ENCODE measurements around the gene PLK1.

PLK1 gene

DNA sequence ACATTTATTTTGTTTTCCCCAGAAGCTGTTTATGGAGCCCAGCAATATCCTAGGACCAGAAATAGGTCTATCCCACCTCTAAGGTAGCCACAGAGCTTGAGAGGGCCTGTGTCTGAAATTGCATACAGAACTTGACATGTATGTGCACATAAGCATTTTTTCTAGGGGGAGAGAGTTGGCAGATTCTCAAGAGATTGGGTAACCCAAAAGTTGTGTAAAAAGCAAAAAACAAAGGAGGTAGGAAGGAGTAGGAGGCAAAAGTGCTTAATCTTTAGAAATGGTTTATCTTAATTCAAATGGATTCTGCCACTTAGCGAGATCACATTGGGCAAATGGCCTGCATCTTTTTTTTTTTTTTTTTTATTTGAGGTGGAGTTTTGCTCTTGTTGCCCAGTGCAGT, 3.5 kb downstream of the PLK1 start:
- DNase-seq = no peak

DNA sequence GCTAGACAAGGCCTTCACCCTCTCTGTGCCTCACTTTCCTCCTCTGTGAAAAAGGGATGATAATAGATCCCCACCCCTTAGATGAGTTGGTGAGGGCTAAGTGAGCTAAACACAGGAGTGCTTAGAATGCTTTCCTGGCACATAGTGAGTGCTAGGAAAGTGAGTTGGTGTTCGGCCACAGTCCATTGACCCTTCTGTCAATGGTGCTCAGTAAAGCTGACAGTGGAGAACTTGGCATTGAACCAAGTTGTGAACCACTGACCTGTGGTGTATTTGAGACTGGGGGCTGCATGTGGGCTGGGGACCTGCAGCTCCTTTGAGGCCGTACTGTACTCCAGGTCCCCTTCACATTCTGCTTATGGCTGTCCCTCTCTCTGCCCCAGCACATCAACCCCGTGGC, 4.8 kb downstream of the PLK1 start:
- no peak for DNase-seq

- no peak for DNase-seq
These were observed 8.5 kb downstream of the PLK1 start for GRCh38 chr16:23687034-23687808.

GRCh38 chr16:23689442-23690187, 10.9 kb downstream of the PLK1 start:
- DNase-seq = no peak

DNA sequence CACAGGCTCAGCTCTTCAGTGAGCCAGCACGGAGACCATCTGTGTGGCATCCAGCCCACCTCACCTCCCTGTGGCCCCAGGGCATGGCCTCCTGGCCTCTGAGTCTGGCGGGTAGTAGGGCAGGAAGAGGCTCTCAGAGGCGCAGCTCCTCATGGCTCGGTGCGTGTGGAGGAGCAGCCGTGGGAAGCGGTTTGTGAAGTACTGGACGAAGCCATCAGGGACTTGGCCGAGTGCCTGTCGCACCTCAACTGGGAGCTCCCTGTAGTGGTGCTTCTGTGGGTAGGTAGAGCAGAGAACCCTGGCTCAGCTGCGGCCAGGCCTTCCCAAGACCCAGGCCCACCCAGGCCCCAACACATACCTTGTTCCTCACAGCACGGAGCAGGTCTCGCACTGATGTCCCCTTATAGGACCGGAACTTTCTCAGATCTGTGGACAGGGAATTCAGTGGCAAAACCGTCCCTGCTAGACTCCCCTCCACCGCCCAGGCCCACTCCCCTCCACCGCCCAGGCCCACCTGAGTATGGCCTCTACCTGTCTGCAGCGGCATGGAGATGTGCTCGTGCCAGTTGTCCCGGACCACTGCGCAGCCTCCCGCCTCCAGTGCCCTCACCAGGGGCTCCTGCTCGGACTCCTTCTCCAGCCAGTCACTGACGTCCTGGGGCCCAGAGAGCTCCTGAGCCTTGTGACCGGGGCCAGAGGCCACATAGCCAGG, 12.2 kb downstream of the PLK1 start:
- no peak for DNase-seq

GRCh38 chr16:23691483-23692189, 12.9 kb downstream of the PLK1 start:
- no peak for DNase-seq

DNA sequence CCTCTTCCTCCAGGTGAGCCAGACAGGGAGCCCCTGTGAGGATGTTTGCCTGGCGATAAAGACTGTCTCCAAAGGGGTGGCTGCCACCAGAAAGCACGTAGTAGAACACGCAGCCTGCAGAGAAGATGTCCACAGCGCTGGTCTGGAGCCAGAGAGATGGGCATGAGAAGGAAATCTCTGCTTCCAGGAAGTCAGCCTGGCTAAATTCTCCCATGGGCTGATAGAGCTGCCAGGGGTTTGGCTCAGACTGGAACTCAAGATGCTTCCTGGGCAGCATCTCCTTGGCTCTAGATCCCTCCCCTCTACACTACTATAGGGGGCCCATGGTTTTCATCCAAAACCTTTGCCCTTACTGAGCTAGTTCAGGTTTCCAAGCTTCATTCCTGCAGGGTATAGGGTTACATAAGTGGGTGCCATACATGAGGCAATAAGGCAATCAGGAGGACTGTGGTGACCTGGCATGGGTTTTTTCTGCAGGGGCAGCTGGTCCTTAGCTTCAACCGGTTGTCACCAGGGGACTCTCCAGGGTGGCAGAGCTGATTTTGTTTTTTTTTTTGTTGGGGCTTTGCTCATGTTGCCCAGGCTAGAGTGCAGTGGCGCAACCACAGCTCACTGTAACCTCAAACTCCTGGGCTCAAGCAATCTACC, 13.6 kb downstream of the PLK1 start:
- DNase-seq = no peak

- DNase-seq = no peak
These were observed 15.6 kb downstream of the PLK1 start for GRCh38 chr16:23694265-23694643.

GRCh38 chr16:23694644-23695373, 16.1 kb downstream of the PLK1 start:
- DNase-seq = no peak

DNA sequence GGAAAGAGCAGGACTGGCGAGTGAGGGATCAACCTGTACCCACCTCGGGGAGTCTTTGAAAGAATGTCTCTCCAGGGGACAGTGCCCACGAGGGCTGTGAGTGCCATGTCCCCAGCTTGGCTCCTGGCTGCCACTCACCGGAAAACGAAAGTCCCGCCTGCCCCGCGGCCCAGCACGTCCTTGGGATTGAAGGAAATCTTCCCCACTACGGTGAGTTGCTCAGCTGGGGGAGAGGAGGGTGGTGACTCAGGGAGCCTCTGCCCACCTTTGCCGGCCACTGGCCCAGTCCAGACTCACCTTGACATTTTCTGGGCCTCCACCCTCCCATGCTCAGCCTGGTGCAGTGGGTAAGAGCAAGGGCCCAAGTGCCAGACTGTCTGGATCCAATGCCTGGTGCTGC, 17.1 kb downstream of the PLK1 start:
- no peak for DNase-seq

GRCh38 chr16:23699100-23699499, 20.4 kb downstream of the PLK1 start:
- DNase-seq = no peak

DNA sequence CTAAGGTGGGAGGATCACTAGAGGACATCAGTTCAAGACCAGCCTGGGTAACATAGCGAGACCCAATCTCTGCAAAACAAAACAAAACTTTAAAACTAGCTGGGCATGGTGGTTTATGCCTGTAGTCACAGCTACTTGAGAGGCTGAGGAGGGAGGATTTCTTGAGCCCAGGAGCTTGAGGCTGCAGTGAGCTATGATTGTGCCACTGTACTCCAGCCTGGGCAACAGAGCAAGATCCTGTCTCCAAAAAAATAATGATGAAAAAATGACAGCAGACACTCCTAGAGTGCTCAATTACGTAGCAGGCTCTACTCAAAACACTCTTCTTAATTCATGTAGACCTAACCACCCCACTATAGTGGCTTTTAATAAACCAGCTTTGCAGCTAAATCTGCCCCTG, 21.4 kb downstream of the PLK1 start:
- DNase-seq = no peak

- DNase-seq = peak; percentile 9
These were observed 21.8 kb downstream of the PLK1 start for GRCh38 chr16:23700509-23700908.

- no peak for DNase-seq
These were observed 22.4 kb downstream of the PLK1 start for GRCh38 chr16:23701045-23701444.

DNA sequence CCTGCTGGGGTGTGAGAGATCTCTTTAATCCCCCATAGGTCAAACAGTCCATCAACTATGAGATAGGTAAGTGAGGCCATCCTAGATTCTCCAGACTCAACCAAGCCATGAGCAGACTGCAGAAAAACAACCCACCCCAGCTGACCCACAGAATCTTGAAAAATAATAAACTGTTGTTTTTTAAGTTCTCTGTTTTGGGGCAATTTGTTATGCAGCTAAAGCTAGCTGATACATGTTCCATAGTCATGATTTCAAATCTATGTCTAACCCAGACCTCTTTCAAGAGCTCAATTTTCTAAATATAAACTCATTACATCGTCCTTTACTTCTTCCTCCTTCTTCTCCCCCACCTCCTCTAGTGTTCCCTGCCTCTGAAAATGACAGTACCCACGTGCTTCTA, 24.3 kb downstream of the PLK1 start:
- DNase-seq = no peak

- no peak for DNase-seq
These were observed 26.3 kb downstream of the PLK1 start for GRCh38 chr16:23704772-23705516.

GRCh38 chr16:23705517-23705902, 26.8 kb downstream of the PLK1 start:
- DNase-seq = no peak

DNA sequence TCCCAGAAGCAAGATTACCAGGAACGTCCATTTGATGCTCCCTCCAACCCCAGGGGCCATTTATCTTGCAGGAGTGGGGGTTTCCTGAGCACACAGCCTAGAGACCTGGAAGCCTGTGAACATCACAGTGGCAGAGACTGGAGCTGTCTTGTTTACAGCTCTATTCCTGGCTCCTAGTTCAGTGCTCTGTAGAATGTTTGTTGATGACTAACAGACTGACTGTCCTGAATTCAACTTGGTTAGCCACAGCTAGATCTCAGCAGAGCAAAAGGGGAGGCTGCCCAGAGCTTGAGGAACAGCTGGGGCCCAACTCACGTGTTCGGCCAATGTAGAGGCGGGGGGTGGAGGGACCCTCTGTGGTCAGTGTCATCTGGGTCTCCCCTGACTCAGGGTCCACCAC, 27.8 kb downstream of the PLK1 start:
- no peak for DNase-seq

GRCh38 chr16:23709536-23709935, 30.8 kb downstream of the PLK1 start:
- no peak for DNase-seq

DNA sequence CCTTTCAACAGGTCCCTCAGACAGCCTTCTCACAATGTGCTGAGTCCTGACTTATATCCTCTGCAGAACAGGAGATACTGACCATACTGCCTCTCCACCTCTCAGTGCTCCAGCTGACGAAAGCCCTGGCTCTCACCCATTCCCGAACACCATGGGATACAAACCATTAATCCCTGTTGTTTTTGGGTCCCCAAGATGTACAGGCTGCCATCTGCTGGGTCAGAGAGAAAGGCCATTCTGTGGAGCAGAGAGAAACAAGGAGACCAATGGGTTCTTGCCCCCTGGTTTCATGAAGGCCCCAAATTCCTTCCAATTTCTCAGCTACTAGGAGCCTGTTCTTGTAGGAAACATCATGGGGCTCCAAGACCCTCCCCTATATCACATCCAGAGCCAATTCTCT, 31.3 kb downstream of the PLK1 start:
- no peak for DNase-seq

DNA sequence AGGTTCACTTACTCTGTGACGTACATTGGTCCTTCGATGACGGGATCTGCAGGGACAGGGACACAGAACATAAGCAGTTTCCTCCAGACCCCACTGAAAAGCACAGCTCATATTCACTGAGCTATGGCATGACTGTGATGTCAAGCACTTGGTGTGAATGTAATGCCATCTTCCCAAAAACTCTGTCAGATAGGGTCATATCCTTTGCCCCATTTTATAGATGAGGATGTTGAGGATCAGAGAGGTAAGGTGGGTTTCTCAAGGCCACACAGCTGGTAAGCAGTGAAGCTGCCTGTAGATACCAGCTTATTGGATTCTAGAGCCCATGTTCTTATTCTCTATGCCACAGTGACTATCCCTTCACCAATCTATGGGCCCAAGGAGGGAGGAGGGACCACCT, 31.8 kb downstream of the PLK1 start:
- no peak for DNase-seq

Data from NCI-H1092 treated with DMSO at 0.1 percent for 48 hours (cell line).